ENCODE measurements around the gene FNTB.
A peak's percentile ranks its signal among the peaks of the same experiment; 100 is the strongest.

The FNTB gene, protein sequence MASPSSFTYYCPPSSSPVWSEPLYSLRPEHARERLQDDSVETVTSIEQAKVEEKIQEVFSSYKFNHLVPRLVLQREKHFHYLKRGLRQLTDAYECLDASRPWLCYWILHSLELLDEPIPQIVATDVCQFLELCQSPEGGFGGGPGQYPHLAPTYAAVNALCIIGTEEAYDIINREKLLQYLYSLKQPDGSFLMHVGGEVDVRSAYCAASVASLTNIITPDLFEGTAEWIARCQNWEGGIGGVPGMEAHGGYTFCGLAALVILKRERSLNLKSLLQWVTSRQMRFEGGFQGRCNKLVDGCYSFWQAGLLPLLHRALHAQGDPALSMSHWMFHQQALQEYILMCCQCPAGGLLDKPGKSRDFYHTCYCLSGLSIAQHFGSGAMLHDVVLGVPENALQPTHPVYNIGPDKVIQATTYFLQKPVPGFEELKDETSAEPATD

GRCh38 chr14:64986648-64987437 lies at the start of gene FNTB:
TSS of gene FNTB (plus strand) at chr14:64986895. CDS start at chr14:64986954, 59 bp downstream.
- DNase-seq (ENCODE audit: low read depth in 2 of 2), result peak; percentile 74 to 78

DNA sequence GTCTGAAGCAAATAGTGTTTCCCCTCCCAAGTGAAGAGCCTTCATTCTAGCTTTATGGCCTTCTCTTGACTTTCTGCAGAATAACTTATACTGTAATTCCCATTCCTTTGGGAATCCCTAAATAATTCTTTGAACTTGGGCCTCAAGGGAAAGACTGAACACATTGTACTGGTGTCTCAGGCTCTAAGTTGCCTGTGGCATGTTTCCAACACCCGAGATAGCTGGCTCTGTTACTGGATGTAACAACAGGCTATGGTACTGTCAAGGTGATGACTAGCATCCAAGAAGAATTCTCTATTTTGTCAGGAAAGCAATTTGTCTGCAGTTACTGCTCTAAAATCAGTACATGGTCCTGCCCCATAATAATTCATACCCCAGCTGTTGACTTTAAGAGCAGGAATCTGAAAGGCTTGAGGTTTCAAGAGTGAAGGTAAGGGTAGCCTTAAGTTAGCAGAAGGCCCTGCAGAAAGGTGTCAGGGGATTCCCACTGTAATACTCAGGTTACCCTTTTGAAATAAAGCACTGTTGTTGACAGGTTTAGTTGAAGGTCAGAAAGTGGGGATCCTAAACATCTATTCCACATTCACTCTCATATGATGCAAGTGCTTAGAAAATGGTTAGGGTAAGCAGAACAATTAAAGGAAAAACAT lies 49.4 kb upstream of the FNTB start:
- no peak for DNase-seq (ENCODE audit: low read depth in 2 of 2)

DNA sequence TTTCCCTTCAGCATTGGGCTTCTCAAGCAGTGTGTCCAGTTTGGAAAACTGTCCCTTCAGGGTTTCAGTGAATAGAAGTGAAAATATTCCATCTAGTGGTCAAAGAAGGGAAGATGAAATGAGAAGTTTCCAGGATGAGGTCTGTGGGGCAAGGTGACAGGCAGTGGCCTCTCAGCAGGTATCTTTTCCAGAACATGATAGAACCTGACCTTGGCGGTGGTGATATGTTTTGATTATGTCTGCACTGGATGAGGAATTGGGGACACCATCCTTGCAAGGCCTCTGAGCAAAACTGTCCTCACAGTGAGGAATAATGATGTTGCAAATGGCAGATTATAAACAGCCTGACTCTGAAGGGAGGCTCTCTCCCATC lies 48.9 kb upstream of the FNTB start:
- DNase-seq (ENCODE audit: low read depth in 2 of 2), result no peak

GRCh38 chr14:64938972-64939816 lies 47.5 kb upstream of the FNTB start:
- DNase-seq (ENCODE audit: low read depth in 2 of 2), result no peak

DNA sequence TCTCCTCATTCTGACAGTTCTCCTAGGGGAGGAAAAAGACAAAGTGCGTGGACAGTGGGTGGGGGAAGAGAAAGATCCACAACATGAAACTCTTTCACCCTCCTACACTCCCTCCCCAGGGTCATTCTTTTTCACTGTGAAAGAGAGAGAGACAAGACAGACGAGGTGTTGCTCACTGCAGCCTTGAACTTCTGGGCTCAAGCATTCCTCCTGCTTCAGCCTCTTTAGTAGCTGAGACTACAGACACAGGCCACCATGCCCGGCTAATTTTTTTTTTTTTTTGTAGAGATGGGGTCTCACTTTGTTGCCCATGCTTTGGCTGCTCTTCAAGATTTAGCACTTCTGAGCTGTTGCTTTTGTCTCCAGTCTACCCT lies 46.9 kb upstream of the FNTB start:
- DNase-seq (ENCODE audit: low read depth in 2 of 2), result no peak

- DNase-seq (ENCODE audit: low read depth in 2 of 2), result no peak
Measured at GRCh38 chr14:64940336-64940910, 46.3 kb upstream of the FNTB start.

DNA sequence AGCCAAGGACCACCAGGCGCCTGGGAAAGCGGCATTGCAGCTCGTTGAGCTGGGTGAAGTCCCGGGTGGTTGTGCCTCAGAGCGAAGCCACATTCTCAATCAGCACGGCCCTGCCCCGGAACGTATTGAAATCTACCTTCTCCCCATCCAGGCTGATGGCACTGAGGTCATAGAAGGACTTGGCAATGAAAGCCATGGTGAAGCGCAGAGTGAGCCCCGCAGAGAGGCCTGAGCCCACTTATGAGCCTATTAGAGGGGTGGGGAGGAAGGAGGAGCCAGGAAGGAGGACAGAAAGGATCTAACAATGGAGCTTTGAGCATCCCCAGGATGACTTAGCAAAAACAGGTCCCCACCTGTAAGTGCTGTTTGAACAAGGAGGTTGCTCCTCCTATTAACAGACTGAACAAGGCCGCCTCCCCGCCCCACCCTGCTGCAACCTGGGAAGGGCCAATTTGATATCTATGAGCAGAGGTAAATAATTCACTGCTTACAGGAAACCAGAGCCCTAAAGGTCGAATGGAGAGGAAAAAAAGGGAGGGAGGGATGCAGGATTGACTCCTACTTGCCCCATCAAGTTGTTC lies 44.1 kb upstream of the FNTB start, which contains the start of gene GPX2:
GPX2 (minus strand) TSS at position 215 of the 581 bp plus-strand sequence; CDS start at position 196, 19 bp downstream.
- DNase-seq (ENCODE audit: low read depth in 2 of 2), result no peak

DNA sequence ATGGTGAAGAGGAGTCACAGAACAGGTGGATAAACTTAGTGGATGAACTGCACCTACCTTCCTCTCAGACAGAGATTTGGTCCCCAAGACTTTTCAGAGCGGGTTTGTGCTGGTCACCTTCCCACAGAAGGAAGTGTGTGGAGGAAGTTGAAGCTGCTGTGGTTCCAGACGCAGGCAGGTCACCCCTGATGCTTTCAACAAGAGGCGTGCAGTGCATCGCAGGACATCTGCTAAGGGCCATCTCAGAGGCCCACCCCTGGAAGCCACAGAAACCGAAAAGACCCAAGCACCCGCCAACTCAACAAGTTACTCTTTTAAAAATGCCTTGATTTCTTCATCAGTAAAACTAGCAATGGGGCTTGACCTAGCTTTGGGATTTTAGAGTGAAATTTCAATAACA lies 43.1 kb upstream of the FNTB start:
- no peak for DNase-seq (ENCODE audit: low read depth in 2 of 2)

GRCh38 chr14:64944041-64944440 lies 42.7 kb upstream of the FNTB start:
- no peak for DNase-seq (ENCODE audit: low read depth in 2 of 2)

DNA sequence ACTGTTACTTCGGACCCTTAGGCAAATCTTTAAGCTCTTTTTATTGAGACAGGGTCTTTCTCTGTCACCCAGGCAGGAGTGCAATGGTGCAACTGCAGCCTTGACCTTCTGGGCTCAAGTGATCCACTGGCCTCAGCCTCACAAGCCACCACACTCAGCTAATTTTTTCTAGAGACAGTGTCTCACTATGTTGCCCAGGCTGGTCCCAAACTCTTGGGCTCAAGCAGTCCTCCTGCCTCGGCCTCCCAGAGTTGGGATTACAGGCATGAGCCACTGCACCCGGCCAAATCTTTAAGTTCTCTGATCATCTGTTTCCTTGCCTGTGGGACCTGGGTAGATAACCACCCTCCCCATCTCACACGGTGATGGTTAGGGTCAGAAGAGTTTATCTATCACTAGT lies 41.8 kb upstream of the FNTB start:
- DNase-seq (ENCODE audit: low read depth in 2 of 2), result no peak

GRCh38 chr14:64945431-64946178 lies 41.1 kb upstream of the FNTB start:
- DNase-seq (ENCODE audit: low read depth in 2 of 2), result no peak

GRCh38 chr14:64946310-64947045 lies 40.2 kb upstream of the FNTB start:
- DNase-seq (ENCODE audit: low read depth in 2 of 2), result no peak

- DNase-seq (ENCODE audit: low read depth in 2 of 2), result no peak
Measured at GRCh38 chr14:64947710-64948611, 38.7 kb upstream of the FNTB start.

DNA sequence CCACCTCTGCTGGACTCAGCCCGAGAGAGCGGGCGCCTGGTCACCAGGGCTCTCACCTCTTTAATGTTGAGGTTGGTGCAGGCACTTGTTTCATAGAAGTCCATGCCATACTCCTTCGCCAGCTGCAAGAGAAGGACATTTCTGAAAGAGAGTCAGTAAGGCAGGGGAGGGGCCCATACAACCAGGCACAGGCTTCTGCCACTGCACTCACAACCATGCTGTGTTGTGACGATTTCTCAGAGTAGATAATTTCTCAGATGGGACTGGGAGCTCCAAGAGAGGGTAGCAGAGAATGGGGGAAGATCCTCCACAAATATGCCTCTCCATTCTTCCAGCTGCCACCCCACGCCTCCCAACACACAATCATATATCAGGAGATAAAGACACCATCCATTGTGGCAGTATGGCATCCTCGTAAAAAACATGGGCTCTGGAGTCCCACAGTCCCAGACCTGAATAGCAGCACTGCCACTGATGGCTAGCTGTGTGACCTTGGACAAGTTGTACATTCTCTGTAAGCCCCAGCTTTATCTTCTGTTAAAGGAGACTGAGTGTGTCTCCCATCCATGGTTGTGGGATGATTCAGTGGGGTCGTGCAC lies 38.0 kb upstream of the FNTB start:
- DNase-seq (ENCODE audit: low read depth in 2 of 2), result no peak

- no peak for DNase-seq (ENCODE audit: low read depth in 2 of 2)
Measured at GRCh38 chr14:64950889-64951288, 35.8 kb upstream of the FNTB start.

GRCh38 chr14:64951291-64951690 lies 35.4 kb upstream of the FNTB start:
- DNase-seq (ENCODE audit: low read depth in 2 of 2), result no peak

GRCh38 chr14:64951724-64952123 lies 35.0 kb upstream of the FNTB start:
- DNase-seq (ENCODE audit: low read depth in 2 of 2), result no peak

Measured in stimulated activated CD4-positive, alpha-beta T cell treated with anti-CD3 and anti-CD28 coated beads, Interleukin-1b, Interleukin-23, amount 100 ng/mL, for 1 hour (primary cell).